A673 (cell line): ENCODE measurements around the gene FYCO1.

Experiments
- CTCF ChIP-seq: fragments of 300-800, 200-600 bp; sonication (generic); conservative IDR thresholded peaks from 2 replicates; pipeline ENCODE4 v1.5.1; 2017; ENCODE audit warnings: low read depth, mild to moderate bottlenecking, antibody characterized with exemption, low read length, moderate library complexity, mixed read lengths
- EZH2 ChIP-seq: fragments of 200-600 bp; sonication (generic); IDR thresholded peaks from 2 replicates; pipeline ENCODE4 v1.6.1; 2017; ENCODE audit warnings: borderline replicate concordance, low read depth, mild to moderate bottlenecking, mixed read lengths, antibody characterized with exemption, low read length; ENCODE audit not compliant: poor library complexity, severe bottlenecking

- TF ChIP-seq CTCF (no peak), EZH2 (no peak)
Measured at GRCh38 chr3:45988804-45989203, 6.8 kb downstream of the FYCO1 start.
